Mesendoderm (in vitro differentiated cells): ENCODE data around the gene PHB1.

Experiments
- DNase-seq: peaks from one replicate; pipeline ENCODE4 v3.0.0; 2013
- H2AK5ac ChIP-seq: 2 replicates; pipeline ENCODE4 v1.6.1; 2013; ENCODE audit warnings: low read length, inconsistent platforms
- H2BK120ac ChIP-seq: 2 replicates; pipeline ENCODE4 v1.6.1; 2013; ENCODE audit warnings: low read depth, mild to moderate bottlenecking, low read length, moderate library complexity, mixed read lengths
- H2BK15ac ChIP-seq: replicated peaks from 2 replicates; pipeline ENCODE4 v1.6.1; 2013; ENCODE audit warnings: low read depth, mild to moderate bottlenecking, moderate library complexity
- H2BK5ac ChIP-seq: 2 replicates; pipeline ENCODE4 v1.6.1; 2013; ENCODE audit warnings: low read length, inconsistent platforms
- H3K18ac ChIP-seq: 2 replicates; pipeline ENCODE4 v1.6.1; 2013; ENCODE audit warnings: mild to moderate bottlenecking, low read length, mixed read lengths
- H3K23ac ChIP-seq: one replicate; pipeline ENCODE4 v1.6.1; 2013; ENCODE audit warnings: low read length
- H3K27ac ChIP-seq: 2 replicates; pipeline ENCODE4 v1.5.1; 2013; ENCODE audit warnings: low read depth, mild to moderate bottlenecking, inconsistent platforms, low read length, moderate library complexity
- H3K27me3 ChIP-seq: 2 replicates; pipeline ENCODE4 v1.6.1; 2013; ENCODE audit warnings: low read length, control low read depth, mild to moderate bottlenecking, inconsistent platforms; ENCODE audit not compliant: insufficient read depth, poor library complexity
- H3K36me3 ChIP-seq: 2 replicates; pipeline ENCODE4 v1.6.1; 2013; ENCODE audit warnings: low read length, inconsistent platforms; ENCODE audit not compliant: control insufficient read depth, insufficient read depth
- H3K4ac ChIP-seq: one replicate; pipeline ENCODE4 v1.6.1; 2013; ENCODE audit warnings: low read depth, mild to moderate bottlenecking, low read length, moderate library complexity
- H3K4me1 ChIP-seq: 2 replicates; pipeline ENCODE4 v1.6.1; 2013; ENCODE audit warnings: low read depth, low read length, inconsistent platforms; ENCODE audit not compliant: control insufficient read depth
- H3K4me2 ChIP-seq: 2 replicates; pipeline ENCODE4 v1.6.1; 2013; ENCODE audit warnings: low read length
- H3K4me3 ChIP-seq: 2 replicates; pipeline ENCODE4 v1.5.1; 2013; ENCODE audit warnings: mild to moderate bottlenecking, low read length
- H3K56ac ChIP-seq: one replicate; pipeline ENCODE4 v1.6.1; 2013; ENCODE audit warnings: low read length
- H3K79me1 ChIP-seq: 2 replicates; pipeline ENCODE4 v1.6.1; 2013; ENCODE audit warnings: low read length, inconsistent platforms
- H3K79me2 ChIP-seq: 2 replicates; pipeline ENCODE4 v1.6.1; 2013; ENCODE audit warnings: mild to moderate bottlenecking, low read length; ENCODE audit not compliant: control insufficient read depth, insufficient read depth
- H3K9ac ChIP-seq: 2 replicates; pipeline ENCODE4 v1.6.1; 2013; ENCODE audit warnings: low read length, inconsistent platforms
- H4K5ac ChIP-seq: one replicate; pipeline ENCODE4 v1.6.1; 2013; ENCODE audit warnings: low read length
- H4K8ac ChIP-seq: one replicate; pipeline ENCODE4 v1.6.1; 2013; ENCODE audit warnings: low read depth, mild to moderate bottlenecking, control low read depth, low read length, moderate library complexity
- WGBS: extraction: QIAGEN DNeasy Blood & Tissue Kit; methylation state at CpG from one replicate; pipeline ENCODE4 v1.1.7; 2013; ENCODE audit warnings: low lambda C conversion rate, missing lambda C conversion rate; ENCODE audit not compliant: insufficient coverage; ENCODE audit errors: extremely low coverage; 5-methylcytosine and 5-hydroxymethylcytosine counted together

Gene PHB1

DNA sequence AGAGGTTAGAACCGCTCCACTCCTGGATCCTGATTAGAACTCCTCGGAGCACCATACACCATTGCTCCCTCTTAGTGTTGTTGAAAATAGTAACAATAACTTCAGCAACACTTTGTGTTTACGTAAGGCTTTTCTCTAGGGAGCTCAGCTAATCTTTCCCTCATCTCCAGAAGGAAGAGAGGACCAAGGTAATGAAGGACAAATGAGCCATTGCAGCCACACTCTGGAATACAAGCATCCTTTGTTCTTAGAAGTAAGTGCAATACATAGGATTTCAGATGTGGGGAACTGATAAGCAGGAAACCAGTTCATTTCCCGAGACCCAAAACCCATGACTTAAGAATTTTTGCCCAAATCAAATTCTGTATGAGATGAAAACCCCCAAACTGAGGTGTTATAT is 29.7 kb downstream of the PHB1 start:
- Histone ChIP-seq H3K4me3 (no peak overlapping the region), H3K4me1 (no peaks in the 10 kb centered on the region), H3K79me2 (no peaks in the 10 kb centered on the region), H4K5ac (no peak overlapping the region), H2BK120ac (no peak overlapping the region), H3K23ac (no peak overlapping the region), H3K4ac (no peak overlapping the region), H2BK15ac (no peak overlapping the region), H2BK5ac (no peak overlapping the region), H3K9ac (no peak overlapping the region), H3K27ac (no peak overlapping the region), H3K56ac (no peak overlapping the region), H4K8ac (no peak overlapping the region), H3K27me3 (no peaks in the 10 kb centered on the region), H3K79me1 (no peaks in the 10 kb centered on the region), H2AK5ac (no peak overlapping the region), H3K36me3 (no peaks in the 10 kb centered on the region), H3K4me2 (no peak overlapping the region), H3K18ac (no peak overlapping the region)
- WGBS, result no CpG with 5 or more reads among the region's 4 CpGs
- no peak for DNase-seq

DNA sequence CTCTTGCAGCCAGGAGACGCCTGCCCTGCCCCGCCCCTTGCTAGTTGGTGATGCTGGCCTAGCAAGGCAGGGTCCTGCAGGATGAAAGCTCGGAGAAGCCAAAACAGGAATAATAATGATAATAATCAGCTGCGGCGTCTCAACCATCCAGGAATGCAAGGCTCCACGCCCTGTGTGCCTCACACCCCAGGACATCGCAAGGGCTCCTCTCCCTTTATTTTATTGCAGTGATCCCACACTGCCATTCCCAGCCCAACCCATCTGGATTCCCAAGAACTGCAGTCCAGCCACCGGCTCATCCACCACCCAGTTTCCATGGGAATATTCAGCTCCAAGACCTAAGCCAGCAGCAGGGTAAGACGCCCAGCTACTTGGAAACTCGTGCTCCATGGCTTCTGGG is 31.6 kb downstream of the PHB1 start:
- H3K36me3 ChIP-seq, result no peaks in the 10 kb centered on the region
- no peak overlapping the region for H2BK15ac ChIP-seq
- H3K79me1 ChIP-seq, result no peaks in the 10 kb centered on the region
- H3K27me3 ChIP-seq, result no peaks in the 10 kb centered on the region
- no peaks in the 10 kb centered on the region for H3K4me1 ChIP-seq
- H2AK5ac ChIP-seq, result no peak overlapping the region
- no peak overlapping the region for H2BK5ac ChIP-seq
- no peak overlapping the region for H3K56ac ChIP-seq
- H3K27ac ChIP-seq, result no peak overlapping the region
- H2BK120ac ChIP-seq, result no peak overlapping the region
- no peak overlapping the region for H3K18ac ChIP-seq
- H3K79me2 ChIP-seq, result no peaks in the 10 kb centered on the region
- H3K23ac ChIP-seq, result no peak overlapping the region
- H3K4ac ChIP-seq, result no peak overlapping the region
- H3K4me3 ChIP-seq, result no peak overlapping the region
- no peak overlapping the region for H4K5ac ChIP-seq
- WGBS, result no CpG with 5 or more reads among the region's 10 CpGs
- DNase-seq, result no peak
- H4K8ac ChIP-seq, result no peak overlapping the region
- no peak overlapping the region for H3K9ac ChIP-seq
- H3K4me2 ChIP-seq, result no peak overlapping the region

DNA sequence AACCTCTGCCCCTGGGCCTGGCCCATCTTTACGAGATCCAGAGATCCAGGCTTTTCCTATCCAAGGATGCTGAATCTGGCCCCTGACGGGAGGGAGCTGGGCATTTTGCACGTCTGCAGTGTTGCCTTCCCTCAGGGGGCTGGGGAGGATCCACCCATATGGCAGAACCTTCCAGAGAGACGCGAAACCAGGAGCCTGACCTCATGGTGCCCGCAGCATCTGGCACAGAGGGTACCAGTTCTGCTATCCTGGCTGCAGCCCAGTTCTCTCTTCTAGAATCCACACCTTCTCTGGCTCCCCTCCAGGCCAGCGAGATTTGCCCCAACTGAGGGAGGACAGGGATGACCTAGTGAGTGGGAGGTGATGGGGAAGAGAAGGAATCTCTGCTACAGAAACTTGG is 32.1 kb downstream of the PHB1 start:
- H3K9ac ChIP-seq, result no peak overlapping the region
- no peak overlapping the region for H4K8ac ChIP-seq
- no peak for DNase-seq

DNA sequence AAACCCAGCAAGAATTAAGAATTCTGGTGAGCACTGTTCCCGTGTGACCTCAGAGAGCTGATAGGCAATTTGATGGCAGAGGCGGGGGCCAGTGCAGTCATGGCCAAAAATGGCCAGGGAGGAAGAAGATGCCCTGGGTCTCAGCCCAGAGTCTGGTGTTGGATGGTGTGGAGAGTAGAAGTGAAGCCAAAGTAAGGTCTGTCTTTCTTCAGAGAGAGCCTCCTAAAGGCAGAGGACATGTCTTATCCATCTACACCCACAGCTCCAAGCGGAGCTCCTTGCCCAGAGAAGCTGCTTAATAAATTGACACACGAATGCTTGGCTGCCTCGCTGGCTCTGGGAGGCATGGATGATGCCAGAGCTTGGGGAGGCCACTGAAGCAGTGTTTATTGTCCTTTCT is 32.9 kb downstream of the PHB1 start:
- H2BK15ac ChIP-seq, result no peak overlapping the region
- no peak overlapping the region for H3K27ac ChIP-seq
- no peak overlapping the region for H2AK5ac ChIP-seq
- H3K56ac ChIP-seq, result no peak overlapping the region
- H3K4me2 ChIP-seq, result no peak overlapping the region
- H2BK5ac ChIP-seq, result no peak overlapping the region
- DNase-seq, result no peak
- WGBS, result no CpG with 5 or more reads among the region's 5 CpGs
- H3K18ac ChIP-seq, result no peak overlapping the region
- H3K4me3 ChIP-seq, result no peak overlapping the region
- no peak overlapping the region for H2BK120ac ChIP-seq
- no peaks in the 10 kb centered on the region for H3K36me3 ChIP-seq
- no peak overlapping the region for H4K5ac ChIP-seq
- no peak overlapping the region for H3K23ac ChIP-seq
- H3K79me1 ChIP-seq, result no peaks in the 10 kb centered on the region
- no peaks in the 10 kb centered on the region for H3K79me2 ChIP-seq
- H3K27me3 ChIP-seq, result no peaks in the 10 kb centered on the region
- no peak overlapping the region for H3K9ac ChIP-seq
- H3K4ac ChIP-seq, result no peak overlapping the region
- H4K8ac ChIP-seq, result no peak overlapping the region
- H3K4me1 ChIP-seq, result peaks cover under 1% of the 10 kb centered on the region

More for the DNA sequence above, 32.1 kb downstream of the PHB1 start:
- H3K36me3 ChIP-seq, result no peaks in the 10 kb centered on the region
- no peak overlapping the region for H2BK5ac ChIP-seq
- no peak overlapping the region for H3K4me2 ChIP-seq
- no peak overlapping the region for H2AK5ac ChIP-seq
- no peaks in the 10 kb centered on the region for H3K4me1 ChIP-seq
- WGBS, result no CpG with 5 or more reads among the region's 7 CpGs
- no peak overlapping the region for H3K4ac ChIP-seq
- H3K4me3 ChIP-seq, result no peak overlapping the region
- no peaks in the 10 kb centered on the region for H3K79me2 ChIP-seq
- no peak overlapping the region for H2BK120ac ChIP-seq
- H3K18ac ChIP-seq, result no peak overlapping the region
- no peaks in the 10 kb centered on the region for H3K27me3 ChIP-seq
- no peaks in the 10 kb centered on the region for H3K79me1 ChIP-seq
- H3K23ac ChIP-seq, result no peak overlapping the region
- H3K27ac ChIP-seq, result no peak overlapping the region
- H4K5ac ChIP-seq, result no peak overlapping the region
- H3K56ac ChIP-seq, result no peak overlapping the region
- no peak overlapping the region for H2BK15ac ChIP-seq

DNA sequence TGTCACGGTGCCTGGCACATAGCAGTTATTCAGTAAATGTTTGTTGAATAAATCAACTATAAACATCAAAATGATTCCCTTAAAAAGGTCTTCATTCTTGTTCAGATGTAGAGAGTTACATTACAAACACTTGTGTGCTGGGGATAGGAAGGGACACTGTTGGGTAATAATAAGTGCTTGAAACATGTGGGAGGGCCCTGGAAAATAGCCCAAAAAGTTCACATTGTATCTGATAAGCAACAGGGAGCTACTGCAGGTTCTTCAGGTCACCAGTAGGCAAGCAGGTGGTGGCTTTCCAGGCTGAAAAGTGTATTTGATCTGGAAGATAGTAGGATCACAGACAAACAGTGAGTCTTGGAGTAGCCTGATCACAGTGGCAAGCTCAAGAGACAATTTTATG is 33.6 kb downstream of the PHB1 start:
- no peak overlapping the region for H3K56ac ChIP-seq

DNA sequence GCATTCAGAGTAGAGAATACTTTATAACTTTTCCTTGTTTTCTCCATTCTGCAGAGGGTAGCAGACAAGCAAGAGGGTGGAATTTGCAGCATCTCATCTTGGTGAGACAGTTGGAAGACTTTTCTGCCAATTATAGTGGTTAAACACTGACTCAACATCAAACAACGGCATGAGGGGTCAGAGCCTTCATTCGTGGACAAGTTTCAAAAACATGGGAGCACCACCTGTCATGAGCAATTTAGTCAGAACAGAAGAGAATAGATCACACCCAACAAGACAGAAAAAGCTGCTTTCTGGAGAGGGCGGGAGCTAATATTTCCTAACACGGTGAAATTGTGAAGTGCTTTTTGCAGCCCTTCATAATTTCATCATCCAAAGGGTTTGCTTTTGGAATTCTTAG is 34.8 kb downstream of the PHB1 start:
- H4K5ac ChIP-seq, result no peak overlapping the region
- H2BK120ac ChIP-seq, result no peak overlapping the region
- H3K27me3 ChIP-seq, result no peaks in the 10 kb centered on the region
- peaks cover 6% of the 10 kb centered on the region for H3K4me1 ChIP-seq
- H2BK5ac ChIP-seq, result no peak overlapping the region
- WGBS, result no CpG with 5 or more reads among the region's 4 CpGs
- H3K4ac ChIP-seq, result no peak overlapping the region
- H3K9ac ChIP-seq, result no peak overlapping the region
- H3K79me1 ChIP-seq, result no peaks in the 10 kb centered on the region
- no peak overlapping the region for H2BK15ac ChIP-seq
- no peak overlapping the region for H4K8ac ChIP-seq
- H3K4me3 ChIP-seq, result no peak overlapping the region
- H3K27ac ChIP-seq, result no peak overlapping the region
- H3K56ac ChIP-seq, result no peak overlapping the region
- no peak overlapping the region for H2AK5ac ChIP-seq
- H3K79me2 ChIP-seq, result no peaks in the 10 kb centered on the region
- no peak overlapping the region for H3K18ac ChIP-seq
- no peak overlapping the region for H3K23ac ChIP-seq
- H3K36me3 ChIP-seq, result no peaks in the 10 kb centered on the region
- H3K4me2 ChIP-seq, result no peak overlapping the region
- no peak for DNase-seq

More for the DNA sequence above, 33.6 kb downstream of the PHB1 start:
- no peak overlapping the region for H2BK15ac ChIP-seq
- H3K18ac ChIP-seq, result no peak overlapping the region
- no peak overlapping the region for H3K4ac ChIP-seq
- H3K4me3 ChIP-seq, result no peak overlapping the region
- no peak overlapping the region for H3K27ac ChIP-seq
- no peaks in the 10 kb centered on the region for H3K27me3 ChIP-seq
- H2BK5ac ChIP-seq, result no peak overlapping the region
- no peaks in the 10 kb centered on the region for H3K79me1 ChIP-seq
- H3K4me2 ChIP-seq, result no peak overlapping the region
- H3K9ac ChIP-seq, result no peak overlapping the region
- H3K36me3 ChIP-seq, result no peaks in the 10 kb centered on the region
- H3K23ac ChIP-seq, result no peak overlapping the region
- no peak overlapping the region for H2AK5ac ChIP-seq
- H4K8ac ChIP-seq, result no peak overlapping the region
- WGBS, result no CpG with 5 or more reads among the region's 1 CpG
- H3K79me2 ChIP-seq, result no peaks in the 10 kb centered on the region
- no peak for DNase-seq
- peaks cover 6% of the 10 kb centered on the region for H3K4me1 ChIP-seq
- H2BK120ac ChIP-seq, result no peak overlapping the region
- no peak overlapping the region for H4K5ac ChIP-seq
